ENCODE results near the gene MFN2. TPM values are rescaled to one million over a fixed set of nuclear protein-coding genes. Genes with fewer than 3 reads are reported as not detected.
A peak's percentile ranks its signal among the peaks of the same experiment; 100 is the strongest.

Gene MFN2
- total RNA-seq, 3 donors from 2014 or later (not counting 1 experiment from before 2014, with no cell fraction given), result 54.7 to 65.9 (median 55.8) TPM

DNA sequence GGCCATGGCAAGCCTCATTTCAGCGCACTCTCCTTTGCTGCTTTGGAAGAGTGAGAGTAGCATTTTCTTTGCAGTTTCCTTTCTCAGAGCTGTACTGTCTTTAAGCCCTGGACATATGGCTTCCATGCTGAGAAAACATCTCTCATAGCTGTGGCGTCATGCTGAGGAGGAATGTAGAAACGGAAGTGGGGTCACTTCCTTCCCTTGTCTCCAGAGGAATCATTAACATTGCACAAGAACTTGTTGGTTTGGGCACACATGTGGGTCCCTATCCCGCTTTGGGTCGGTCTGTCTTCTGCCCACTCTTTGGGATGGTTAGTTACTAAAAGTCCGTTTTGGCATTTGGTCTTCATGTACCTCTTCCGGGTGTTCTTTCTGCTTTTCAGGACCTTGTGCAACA lies 5.6 kb downstream of the MFN2 start:
- Mint-ChIP-seq H3K9me3 (no peaks in the 10 kb centered on the region), H3K4me3 (no peak overlapping the region), H3K27me3 (ENCODE audit: low read depth in 2 of 2) (no peaks in the 10 kb centered on the region), H3K27ac (peak overlapping the region in 1 of 2 donors; percentile 16), H3K4me1 (peaks cover 58 to 63% of the 10 kb centered on the region in 2 donors), H3K36me3 (no peaks in the 10 kb centered on the region)
- Histone ChIP-seq H3K27me3 (ENCODE audit: control insufficient read depth, insufficient read depth, low read length) (no peaks in the 10 kb centered on the region), H3K36me3 (ENCODE audit: control insufficient read depth, insufficient read depth, low read length) (peaks cover 45% of the 10 kb centered on the region), H3K9me3 (ENCODE audit: control insufficient read depth, insufficient read depth, low read length) (no peaks in the 10 kb centered on the region), H3K4me1 (ENCODE audit: control insufficient read depth, insufficient read depth, low read length) (peaks cover 11% of the 10 kb centered on the region), H3K27ac (ENCODE audit: low read length) (no peak overlapping the region), H3K4me3 (ENCODE audit: low read length) (no peak overlapping the region)
- WGBS (ENCODE audit: insufficient coverage), result 75% methylated on average over 7 of the region's 7 CpGs
- ATAC-seq, result peak in 1 of 3 donors; percentile 56
- intact Hi-C loops (cut with micrococcal nuclease), result no loop called here
- TF ChIP-seq, protein P1, sequence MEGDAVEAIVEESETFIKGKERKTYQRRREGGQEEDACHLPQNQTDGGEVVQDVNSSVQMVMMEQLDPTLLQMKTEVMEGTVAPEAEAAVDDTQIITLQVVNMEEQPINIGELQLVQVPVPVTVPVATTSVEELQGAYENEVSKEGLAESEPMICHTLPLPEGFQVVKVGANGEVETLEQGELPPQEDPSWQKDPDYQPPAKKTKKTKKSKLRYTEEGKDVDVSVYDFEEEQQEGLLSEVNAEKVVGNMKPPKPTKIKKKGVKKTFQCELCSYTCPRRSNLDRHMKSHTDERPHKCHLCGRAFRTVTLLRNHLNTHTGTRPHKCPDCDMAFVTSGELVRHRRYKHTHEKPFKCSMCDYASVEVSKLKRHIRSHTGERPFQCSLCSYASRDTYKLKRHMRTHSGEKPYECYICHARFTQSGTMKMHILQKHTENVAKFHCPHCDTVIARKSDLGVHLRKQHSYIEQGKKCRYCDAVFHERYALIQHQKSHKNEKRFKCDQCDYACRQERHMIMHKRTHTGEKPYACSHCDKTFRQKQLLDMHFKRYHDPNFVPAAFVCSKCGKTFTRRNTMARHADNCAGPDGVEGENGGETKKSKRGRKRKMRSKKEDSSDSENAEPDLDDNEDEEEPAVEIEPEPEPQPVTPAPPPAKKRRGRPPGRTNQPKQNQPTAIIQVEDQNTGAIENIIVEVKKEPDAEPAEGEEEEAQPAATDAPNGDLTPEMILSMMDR (IDR thresholded peaks at IDR 0.05), result no peak
- DNase-seq, result no peak

DNA sequence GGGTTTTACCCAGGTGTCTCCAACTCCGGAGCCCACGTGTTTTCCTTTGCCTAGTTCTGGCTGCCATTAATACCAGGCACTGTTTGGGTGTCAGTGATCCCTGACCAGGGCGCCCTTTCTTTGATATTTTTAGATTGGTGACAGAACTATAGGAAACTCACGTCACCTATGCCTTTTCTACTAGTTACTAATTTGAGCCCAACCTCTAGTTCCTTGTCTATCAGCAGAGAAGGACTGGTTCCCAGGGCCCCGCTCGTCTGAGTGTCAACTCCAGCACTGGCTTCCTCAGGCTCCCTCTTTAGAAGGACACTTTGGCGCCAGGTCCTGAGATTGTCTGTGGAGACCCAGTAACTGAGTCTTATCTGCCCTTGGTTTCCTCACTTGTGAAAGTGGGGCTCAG lies 9.4 kb downstream of the MFN2 start:
- intact Hi-C loops (cut with micrococcal nuclease), result no loop called here
- Histone ChIP-seq H3K9me3 (ENCODE audit: control insufficient read depth, insufficient read depth, low read length) (no peaks in the 10 kb centered on the region), H3K27ac (ENCODE audit: low read length) (no peak overlapping the region), H3K4me3 (ENCODE audit: low read length) (no peak overlapping the region), H3K27me3 (ENCODE audit: control insufficient read depth, insufficient read depth, low read length) (no peaks in the 10 kb centered on the region), H3K36me3 (ENCODE audit: control insufficient read depth, insufficient read depth, low read length) (peaks cover 53% of the 10 kb centered on the region), H3K4me1 (ENCODE audit: control insufficient read depth, insufficient read depth, low read length) (peaks cover 7% of the 10 kb centered on the region)
- WGBS (ENCODE audit: insufficient coverage), result 82% methylated on average over 7 of the region's 7 CpGs
- Mint-ChIP-seq H3K27me3 (ENCODE audit: low read depth in 2 of 2) (no peaks in the 10 kb centered on the region), H3K9me3 (no peaks in the 10 kb centered on the region), H3K4me3 (no peak overlapping the region), H3K36me3 (no peaks in the 10 kb centered on the region), H3K4me1 (peaks cover 31 to 37% of the 10 kb centered on the region in 2 donors), H3K27ac (no peak overlapping the region)
- ATAC-seq, result no peak
- no peak for DNase-seq
- TF ChIP-seq, protein P1 (IDR thresholded peaks at IDR 0.05), result no peak

DNA sequence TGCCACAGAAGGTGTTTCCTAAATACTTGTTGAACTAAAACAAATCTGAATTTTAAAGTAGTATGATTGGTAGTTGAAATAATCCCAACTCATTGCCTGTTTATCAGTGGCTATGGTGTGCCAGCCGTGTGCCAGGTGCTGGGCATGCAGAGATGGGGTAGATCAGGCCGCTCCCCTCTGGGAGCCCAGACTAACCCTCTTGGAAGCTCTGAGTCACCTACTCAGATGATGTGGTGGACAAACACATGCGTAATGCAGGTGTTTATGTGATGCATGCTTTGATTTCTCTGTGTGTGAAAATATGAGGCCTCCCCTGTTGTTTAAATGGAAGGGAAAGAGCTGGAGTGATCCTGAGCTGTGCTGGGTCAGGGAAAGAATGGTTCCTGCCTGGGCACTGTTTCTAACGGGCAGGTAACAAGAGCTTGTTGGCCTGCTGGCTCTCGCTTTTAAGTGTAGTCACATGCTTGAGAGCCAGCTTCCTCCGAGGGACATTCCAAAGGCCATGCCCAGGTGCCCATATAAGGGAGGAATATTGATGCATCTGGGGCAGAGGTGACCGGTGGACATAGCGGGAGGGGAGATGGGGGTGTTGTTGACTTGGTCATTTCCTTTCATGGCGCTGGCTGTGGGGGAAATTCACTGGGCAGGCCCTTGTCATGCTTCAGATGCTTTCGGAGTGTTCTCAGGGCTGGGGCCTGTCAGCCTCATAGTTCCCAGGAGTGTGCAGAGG lies 10.2 kb downstream of the MFN2 start:
- peaks cover 52% of the 10 kb centered on the region for H3K36me3 ChIP-seq (ENCODE audit: control insufficient read depth, insufficient read depth, low read length)
- no peak overlapping the region for H3K27ac Mint-ChIP-seq

More for the DNA sequence above, 10.2 kb downstream of the MFN2 start:
- 94% methylated on average over 10 of the region's 10 CpGs for WGBS (ENCODE audit: insufficient coverage)
- H3K27me3 ChIP-seq (ENCODE audit: control insufficient read depth, insufficient read depth, low read length), result no peaks in the 10 kb centered on the region
- Mint-ChIP-seq H3K27me3 (ENCODE audit: low read depth in 2 of 2) (no peaks in the 10 kb centered on the region), H3K36me3 (no peaks in the 10 kb centered on the region), H3K4me3 (no peak overlapping the region), H3K9me3 (no peaks in the 10 kb centered on the region), H3K4me1 (peaks cover 27 to 33% of the 10 kb centered on the region in 2 donors)
- peaks cover 7% of the 10 kb centered on the region for H3K4me1 ChIP-seq (ENCODE audit: control insufficient read depth, insufficient read depth, low read length)
- no peak overlapping the region for H3K4me3 ChIP-seq (ENCODE audit: low read length)
- DNase-seq (no peak), ATAC-seq (no peak)
- intact Hi-C loops (cut with micrococcal nuclease), result no loop called here
- H3K9me3 ChIP-seq (ENCODE audit: control insufficient read depth, insufficient read depth, low read length), result no peaks in the 10 kb centered on the region
- TF ChIP-seq, protein P1 (IDR thresholded peaks at IDR 0.05), result no peak
- no peak overlapping the region for H3K27ac ChIP-seq (ENCODE audit: low read length)

Measured in natural killer cell (primary cell).